Lower leg skin (tissue), 4 donors: Measurements from ENCODE around the gene NTRK2. TPM values are rescaled to one million over a fixed set of nuclear protein-coding genes. Genes with fewer than 3 reads are reported as not detected.

Experiments
- DNase-seq, 2 donors: peaks; one replicate each; pipeline ENCODE4 v3.0.0-alpha.2; 2019; ENCODE audit warnings: low spot score in 2 of 2
- H3K4me3 ChIP-seq: fragments of 200-600 bp; sonication (generic); 2 replicates; pipeline ENCODE4 v1.5.1; 2017; ENCODE audit warnings: mild to moderate bottlenecking, low read depth; ENCODE audit not compliant: poor library complexity, severe bottlenecking
- CTCF ChIP-seq, 3 donors: fragments of 450-650 bp; IDR thresholded peaks; one replicate each; pipeline ENCODE4 v1.5.1; 2016; ENCODE audit warnings: antibody characterized with exemption in 3 of 3, mild to moderate bottlenecking in 3 of 3, moderate library complexity in 2 of 3
- POLR2A ChIP-seq, 2 donors: fragments of 450-650 bp; IDR thresholded peaks; one replicate each; pipeline ENCODE4 v1.6.1; 2016 to 2017; ENCODE audit warnings: antibody characterized with exemption in 2 of 2, mild to moderate bottlenecking in 1 of 2, moderate library complexity in 1 of 2
- WGBS, 2 donors: methylation state at CpG; one replicate each; pipeline ENCODE4 v1.1.5; 2018; 5-methylcytosine and 5-hydroxymethylcytosine counted together
- intact Hi-C: fragments of 100-400 bp; cut with DNase I; formaldehyde crosslinking; loops from one replicate; pipeline ENCODE4 v1.15.0; 2023; ENCODE audit warnings: low total_unique reads
- total RNA-seq, 4 donors: library from RNA; depleted of rRNA; stranded (reverse); fragments of >200 nt; gene quantifications; one replicate each; pipeline ENCODE4 v1.1.0, GENCODE V29; 2016

Gene NTRK2
- total RNA-seq, 4 donors from 2014 or later: 6.2 to 16.3 (median 10.3) TPM

- DNase-seq: no peak
- 24 to 43% methylated on average over 2 of the region's 2 CpGs for WGBS, 2 donors
- TF ChIP-seq POLR2A (IDR thresholded peaks at IDR 0.05) (no peak), CTCF (IDR thresholded peaks at IDR 0.05) (no peak)
- intact Hi-C loops: no loop called here
- no peak overlapping the region for H3K4me3 ChIP-seq
These were observed 368.5 kb downstream of the NTRK2 start for GRCh38 chr9:85038061-85038460.

- TF ChIP-seq CTCF (IDR thresholded peaks at IDR 0.05) (no peak), POLR2A (IDR thresholded peaks at IDR 0.05) (no peak)
- intact Hi-C loops: no loop called here
- 72 to 77% methylated on average over 9 of the region's 9 CpGs for WGBS, 2 donors
These were observed 369.5 kb downstream of the NTRK2 start for GRCh38 chr9:85038824-85039608.

GRCh38 chr9:85040146-85040545 is 370.6 kb downstream of the NTRK2 start:
- WGBS, 2 donors: 81 to 87% methylated on average over 7 of the region's 7 CpGs
- no peak overlapping the region for H3K4me3 ChIP-seq
- TF ChIP-seq CTCF (IDR thresholded peaks at IDR 0.05): no peak
- DNase-seq: no peak
- intact Hi-C loops: no loop called here

More at GRCh38 chr9:85038824-85039608, 369.5 kb downstream of the NTRK2 start:
- H3K4me3 ChIP-seq: no peak overlapping the region
- DNase-seq: no peak

- TF ChIP-seq CTCF (IDR thresholded peaks at IDR 0.05) (no peak), POLR2A (IDR thresholded peaks at IDR 0.05) (no peak)
- intact Hi-C loops: no loop called here
- WGBS, 2 donors: 73 to 80% methylated on average over 16 of the region's 16 CpGs
These were observed 371.4 kb downstream of the NTRK2 start for GRCh38 chr9:85040821-85041465.

GRCh38 chr9:85041466-85042137 is 372.1 kb downstream of the NTRK2 start:
- WGBS, 2 donors: 92 to 95% methylated on average over 2 of the region's 2 CpGs
- no peak for DNase-seq
- intact Hi-C loops: no loop called here
- no peak overlapping the region for H3K4me3 ChIP-seq
- no peak for TF ChIP-seq POLR2A (IDR thresholded peaks at IDR 0.05)
- TF ChIP-seq CTCF (IDR thresholded peaks at IDR 0.05): no peak

More at GRCh38 chr9:85040821-85041465, 371.4 kb downstream of the NTRK2 start:
- DNase-seq: no peak
- H3K4me3 ChIP-seq: no peak overlapping the region
